ENCODE results near the gene GTPBP10. TPM values are rescaled to one million over a fixed set of nuclear protein-coding genes. Genes with fewer than 3 reads are reported as not detected.

GTPBP10 gene
- total RNA-seq, 1 donor from 2014 or later, result 4.5 TPM

- H3K4me3 ChIP-seq, result no peak overlapping the region
- H3K27ac ChIP-seq, result no peak overlapping the region
- DNase-seq (ENCODE audit: low spot score in 2 of 2), result no peak
- H3K27me3 ChIP-seq, result no peaks in the 10 kb centered on the region
- TF ChIP-seq, protein P1, sequence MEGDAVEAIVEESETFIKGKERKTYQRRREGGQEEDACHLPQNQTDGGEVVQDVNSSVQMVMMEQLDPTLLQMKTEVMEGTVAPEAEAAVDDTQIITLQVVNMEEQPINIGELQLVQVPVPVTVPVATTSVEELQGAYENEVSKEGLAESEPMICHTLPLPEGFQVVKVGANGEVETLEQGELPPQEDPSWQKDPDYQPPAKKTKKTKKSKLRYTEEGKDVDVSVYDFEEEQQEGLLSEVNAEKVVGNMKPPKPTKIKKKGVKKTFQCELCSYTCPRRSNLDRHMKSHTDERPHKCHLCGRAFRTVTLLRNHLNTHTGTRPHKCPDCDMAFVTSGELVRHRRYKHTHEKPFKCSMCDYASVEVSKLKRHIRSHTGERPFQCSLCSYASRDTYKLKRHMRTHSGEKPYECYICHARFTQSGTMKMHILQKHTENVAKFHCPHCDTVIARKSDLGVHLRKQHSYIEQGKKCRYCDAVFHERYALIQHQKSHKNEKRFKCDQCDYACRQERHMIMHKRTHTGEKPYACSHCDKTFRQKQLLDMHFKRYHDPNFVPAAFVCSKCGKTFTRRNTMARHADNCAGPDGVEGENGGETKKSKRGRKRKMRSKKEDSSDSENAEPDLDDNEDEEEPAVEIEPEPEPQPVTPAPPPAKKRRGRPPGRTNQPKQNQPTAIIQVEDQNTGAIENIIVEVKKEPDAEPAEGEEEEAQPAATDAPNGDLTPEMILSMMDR (IDR thresholded peaks at IDR 0.05), result no peak
- intact Hi-C loops (cut with DNase I), result no loop called here
- H3K4me1 ChIP-seq, result no peaks in the 10 kb centered on the region
- no peaks in the 10 kb centered on the region for H3K9me3 ChIP-seq
- peaks cover 38 to 69% of the 10 kb centered on the region in 2 donors for H3K36me3 ChIP-seq
Observed at GRCh38 chr7:90383861-90384260, 37.3 kb downstream of the GTPBP10 start.

GRCh38 chr7:90384433-90384832 lies 37.9 kb downstream of the GTPBP10 start:
- no peak overlapping the region for H3K27ac ChIP-seq
- H3K4me1 ChIP-seq, result no peaks in the 10 kb centered on the region
- TF ChIP-seq, protein P1 (IDR thresholded peaks at IDR 0.05), result no peak
- H3K36me3 ChIP-seq, result peaks cover 32 to 63% of the 10 kb centered on the region in 2 donors
- DNase-seq (ENCODE audit: low spot score in 2 of 2), result no peak
- no peaks in the 10 kb centered on the region for H3K9me3 ChIP-seq
- no peaks in the 10 kb centered on the region for H3K27me3 ChIP-seq
- H3K4me3 ChIP-seq, result no peak overlapping the region
- intact Hi-C loops (cut with DNase I), result no loop called here

DNA sequence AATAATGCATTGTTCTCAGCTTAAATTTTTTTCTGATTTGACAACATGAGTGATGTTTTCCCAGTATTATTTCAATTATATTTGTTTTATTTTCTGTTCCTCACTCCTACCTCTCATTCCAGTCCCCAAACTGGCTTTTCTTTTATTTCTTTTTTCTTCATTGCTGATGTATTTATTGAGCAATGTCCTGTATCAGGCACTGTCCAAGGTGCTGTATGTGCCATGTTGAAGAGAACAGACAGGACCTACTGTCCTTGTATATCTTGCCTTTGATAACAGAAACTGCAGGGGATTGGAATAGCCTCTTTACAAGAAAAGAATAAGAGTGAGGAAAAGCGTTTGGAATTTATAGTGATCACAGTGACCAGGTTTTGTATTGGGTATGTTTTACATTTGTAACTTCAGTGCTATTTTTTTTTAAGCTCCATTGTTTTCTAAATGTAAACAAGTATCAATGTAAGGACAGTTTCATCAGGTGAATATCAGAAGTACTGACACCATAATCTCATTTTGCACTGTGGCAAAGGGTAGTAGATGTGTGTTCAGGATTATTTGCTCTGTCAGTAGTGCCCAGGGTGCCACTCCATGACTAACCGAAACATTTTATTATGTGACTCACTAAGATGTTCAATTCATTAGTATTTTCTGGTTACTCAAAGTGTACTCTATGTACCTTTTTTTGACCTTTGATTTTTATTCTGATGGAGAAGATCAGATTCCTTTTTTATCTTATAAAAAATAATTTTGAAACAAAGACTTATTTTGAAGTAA lies 41.1 kb downstream of the GTPBP10 start:
- Histone ChIP-seq H3K36me3 (peaks cover 21 to 39% of the 10 kb centered on the region in 2 donors), H3K27ac (no peak overlapping the region), H3K9me3 (no peaks in the 10 kb centered on the region), H3K4me3 (no peak overlapping the region), H3K27me3 (no peaks in the 10 kb centered on the region), H3K4me1 (no peaks in the 10 kb centered on the region)
- intact Hi-C loops (cut with DNase I), result no loop called here
- TF ChIP-seq, protein P1 (IDR thresholded peaks at IDR 0.05), result no peak
- DNase-seq (ENCODE audit: low spot score in 2 of 2), result no peak

DNA sequence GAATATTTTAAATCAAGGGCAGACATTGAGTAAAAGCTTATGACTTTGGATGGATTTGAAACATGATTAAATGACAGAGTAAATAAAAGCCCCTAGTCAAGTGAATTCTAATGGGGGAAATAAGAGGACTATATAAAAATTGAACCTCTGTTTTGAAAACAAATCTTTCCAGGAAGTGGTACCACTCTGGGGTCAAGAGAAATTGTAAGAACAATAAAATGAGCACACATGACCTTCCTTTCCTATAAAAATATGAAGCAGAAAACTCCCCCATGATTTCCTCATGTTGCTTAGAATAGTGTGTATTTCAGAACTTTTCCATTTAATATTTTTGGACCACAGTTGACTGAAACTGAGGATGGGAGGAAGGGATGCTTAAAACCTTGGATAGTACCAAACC lies 44.4 kb downstream of the GTPBP10 start:
- no peaks in the 10 kb centered on the region for H3K9me3 ChIP-seq
- no peak overlapping the region for H3K27ac ChIP-seq
- intact Hi-C loops (cut with DNase I), result no loop called here
- H3K36me3 ChIP-seq, result peaks cover 0 to 9% of the 10 kb centered on the region in 2 donors
- H3K4me1 ChIP-seq, result no peaks in the 10 kb centered on the region
- H3K4me3 ChIP-seq, result no peak overlapping the region
- no peaks in the 10 kb centered on the region for H3K27me3 ChIP-seq
- DNase-seq (ENCODE audit: low spot score in 2 of 2), result no peak
- TF ChIP-seq, protein P1 (IDR thresholded peaks at IDR 0.05), result no peak

GRCh38 chr7:90391488-90391887 lies 45.0 kb downstream of the GTPBP10 start:
- H3K27ac ChIP-seq, result no peak overlapping the region
- H3K4me3 ChIP-seq, result no peak overlapping the region
- TF ChIP-seq, protein P1 (IDR thresholded peaks at IDR 0.05), result no peak
- no peaks in the 10 kb centered on the region for H3K27me3 ChIP-seq
- DNase-seq (ENCODE audit: low spot score in 2 of 2), result no peak
- H3K36me3 ChIP-seq, result peaks cover 0 to 5% of the 10 kb centered on the region in 2 donors
- H3K4me1 ChIP-seq, result no peaks in the 10 kb centered on the region
- H3K9me3 ChIP-seq, result no peaks in the 10 kb centered on the region
- intact Hi-C loops (cut with DNase I), result no loop called here
